Activated CD4-positive, alpha-beta T cell treated with anti-CD3 and anti-CD28 coated beads for 36 hours (primary cell): Measurements from ENCODE around the gene STON1. TPM values are rescaled to one million over a fixed set of nuclear protein-coding genes. Genes with fewer than 3 reads are reported as not detected.

Experiments used
- ATAC-seq: fragments of 200-7000 bp; cut with Tn5 transposase; one replicate; pipeline ENCODE4 v1.10.0; 2021; ENCODE audit warnings: mild to moderate bottlenecking, moderate library complexity
- CTCF ChIA-PET: fragments of 350-600 bp; sonication (Branson Sonifier 250); formaldehyde crosslinking; loops from one replicate; lab custom pipeline; 2021; ENCODE audit warnings: antibody characterized with exemption; lab: Charles Lee
- POLR2A ChIA-PET: fragments of 350-600 bp; sonication (Branson Sonifier 250); formaldehyde crosslinking; loops from one replicate; lab custom pipeline; 2021; ENCODE audit warnings: antibody characterized with exemption, inconsistent platforms; lab: Charles Lee
- DNase-seq: peaks from one replicate; pipeline ENCODE4 v3.0.0-alpha.2; 2020
- H3K27ac Mint-ChIP-seq: one replicate; pipeline ENCODE4 v1.8.0; 2021; ENCODE audit warnings: mixed read lengths
- H3K27me3 Mint-ChIP-seq: one replicate; pipeline ENCODE4 v1.8.0; 2021; ENCODE audit warnings: mixed read lengths
- H3K36me3 Mint-ChIP-seq: one replicate; pipeline ENCODE4 v1.8.0; 2021; ENCODE audit warnings: low read depth, mixed read lengths
- H3K4me1 Mint-ChIP-seq: one replicate; pipeline ENCODE4 v1.8.0; 2021; ENCODE audit warnings: mixed read lengths
- H3K4me3 Mint-ChIP-seq: one replicate; pipeline ENCODE4 v1.8.0; 2021; ENCODE audit warnings: mild to moderate bottlenecking, moderate library complexity, mixed read lengths
- H3K9me3 Mint-ChIP-seq: one replicate; pipeline ENCODE4 v1.8.0; 2021; ENCODE audit warnings: low read depth, mixed read lengths
- intact Hi-C, 2 experiments: fragments of 100-400 bp; cut with DNase I in 1 of 2; cut with micrococcal nuclease in 1 of 2; formaldehyde crosslinking; loops; one replicate each; pipeline versions ENCODE4 v1.14.2 to v1.15.1; 2022 to 2024; cut with DNase I, micrococcal nuclease
- total RNA-seq, 2 experiments: library from RNA; stranded (reverse); gene quantifications; one replicate each; pipeline ENCODE4 v1.2.3, GENCODE V29; 2021

STON1 gene
- total RNA-seq: 1 to 10 TPM in 1 of 2 experiments, under 1 TPM in 1; 0.97 to 1.3 TPM

GRCh38 chr2:48530033-48530811 lies at the start of gene STON1:
Gene STON1 (plus strand): TSS chr2:48530154. CDS start chr2:48580634, 50,480 bp downstream.
- no peaks in the 10 kb centered on the region for H3K9me3 Mint-ChIP-seq

GRCh38 chr2:48480526-48480925 lies 49.4 kb upstream of the STON1 start:
- no peak for DNase-seq
- H3K27me3 Mint-ChIP-seq: no peaks in the 10 kb centered on the region
- ChIA-PET POLR2A (no interaction called here), CTCF (no interaction called here)
- H3K9me3 Mint-ChIP-seq: no peaks in the 10 kb centered on the region
- peaks cover 31% of the 10 kb centered on the region for H3K36me3 Mint-ChIP-seq
- no peak overlapping the region for H3K4me3 Mint-ChIP-seq
- intact Hi-C loops: no loop called here
- H3K27ac Mint-ChIP-seq: no peak overlapping the region
- no peaks in the 10 kb centered on the region for H3K4me1 Mint-ChIP-seq
- no peak for ATAC-seq

More at GRCh38 chr2:48530033-48530811, at the start of gene STON1:
- ChIA-PET CTCF (interaction anchor here (0.7 kb wide), 1 partner anchor 711 kb away, joined by 3 read pairs; no protein-coding TSS in a partner anchor), POLR2A (no interaction called here)
- peaks cover 7% of the 10 kb centered on the region for H3K4me1 Mint-ChIP-seq
- ATAC-seq: peak; percentile 61
- H3K27me3 Mint-ChIP-seq: peaks cover 3% of the 10 kb centered on the region
- peaks cover 4% of the 10 kb centered on the region for H3K36me3 Mint-ChIP-seq
- peak within 1 kb of the TSS; percentile 71 for H3K4me3 Mint-ChIP-seq
- DNase-seq: peak; percentile 47
- no peak within 1 kb of the TSS for H3K27ac Mint-ChIP-seq
- intact Hi-C loops: no loop called here

- no peak overlapping the region for H3K27ac Mint-ChIP-seq
- peaks cover 30% of the 10 kb centered on the region for H3K36me3 Mint-ChIP-seq
- H3K27me3 Mint-ChIP-seq: no peaks in the 10 kb centered on the region
- intact Hi-C loops: no loop called here
- H3K9me3 Mint-ChIP-seq: no peaks in the 10 kb centered on the region
- CTCF ChIA-PET: no interaction called here
- ATAC-seq (no peak), DNase-seq (no peak)
- H3K4me3 Mint-ChIP-seq: no peak overlapping the region
- POLR2A ChIA-PET: interaction anchor here (0.5 kb wide), 1 partner anchor 12 kb away, joined by 3 read pairs; no protein-coding TSS in a partner anchor
- H3K4me1 Mint-ChIP-seq: no peaks in the 10 kb centered on the region
These were observed 47.6 kb upstream of the STON1 start for GRCh38 chr2:48482313-48482712.

DNA sequence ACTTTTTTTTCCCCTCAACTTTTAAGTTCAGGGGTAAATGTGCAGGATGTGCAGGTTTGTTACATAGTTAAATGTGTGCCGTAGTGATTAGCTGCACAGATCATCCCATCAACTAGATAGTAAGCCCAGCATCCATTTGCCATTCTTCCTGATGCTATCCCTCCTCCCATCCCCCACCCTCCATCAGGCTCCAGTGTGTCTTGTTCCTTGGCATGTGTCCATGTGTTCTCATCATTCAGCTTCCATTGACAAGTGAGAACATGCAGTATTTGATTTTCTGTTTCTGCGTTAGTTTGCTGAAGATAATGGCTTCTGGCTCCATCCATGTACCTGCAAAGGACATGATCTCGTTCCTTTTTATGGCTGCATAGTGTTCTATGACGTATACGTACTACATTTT lies 47.2 kb upstream of the STON1 start:
- Mint-ChIP-seq H3K36me3 (peaks cover 29% of the 10 kb centered on the region), H3K27me3 (no peaks in the 10 kb centered on the region), H3K9me3 (no peaks in the 10 kb centered on the region), H3K4me3 (no peak overlapping the region), H3K27ac (no peak overlapping the region), H3K4me1 (no peaks in the 10 kb centered on the region)
- DNase-seq (no peak), ATAC-seq (no peak)
- POLR2A ChIA-PET: interaction anchor here (0.5 kb wide), 1 partner anchor 11 kb away, joined by 3 read pairs; no protein-coding TSS in a partner anchor
- intact Hi-C loops: no loop called here
- CTCF ChIA-PET: no interaction called here

GRCh38 chr2:48483506-48483905 lies 46.4 kb upstream of the STON1 start:
- Mint-ChIP-seq H3K4me1 (no peaks in the 10 kb centered on the region), H3K4me3 (no peak overlapping the region), H3K27ac (no peak overlapping the region), H3K9me3 (no peaks in the 10 kb centered on the region), H3K27me3 (no peaks in the 10 kb centered on the region), H3K36me3 (peaks cover 31% of the 10 kb centered on the region)
- ATAC-seq (no peak), DNase-seq (no peak)
- CTCF ChIA-PET: no interaction called here
- POLR2A ChIA-PET: no interaction called here
- intact Hi-C loops: no loop called here

DNA sequence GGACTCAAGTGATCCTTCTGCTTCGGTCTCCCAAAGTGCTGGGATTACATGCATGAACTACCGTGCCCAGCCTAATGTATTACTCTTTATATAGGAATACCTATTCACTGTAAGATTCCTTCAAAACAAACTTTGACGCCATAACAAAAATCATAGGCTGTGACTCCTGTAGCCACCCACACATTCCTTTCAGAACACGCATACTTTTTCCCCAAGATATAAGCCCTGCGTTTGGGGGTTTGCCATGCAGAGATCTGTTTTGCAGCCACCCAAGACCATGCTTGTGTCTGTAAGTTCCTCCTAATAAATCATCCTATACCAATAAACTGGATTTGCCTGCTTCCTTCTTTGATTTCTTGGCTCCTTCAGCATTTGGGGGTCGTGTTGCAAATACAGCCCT lies 46.0 kb upstream of the STON1 start:
- intact Hi-C loops: no loop called here
- no peaks in the 10 kb centered on the region for H3K27me3 Mint-ChIP-seq
- H3K4me1 Mint-ChIP-seq: no peaks in the 10 kb centered on the region
- no peak overlapping the region for H3K27ac Mint-ChIP-seq
- H3K36me3 Mint-ChIP-seq: peaks cover 31% of the 10 kb centered on the region
- DNase-seq: no peak
- ATAC-seq: no peak
- ChIA-PET POLR2A (no interaction called here), CTCF (no interaction called here)
- no peak overlapping the region for H3K4me3 Mint-ChIP-seq
- H3K9me3 Mint-ChIP-seq: no peaks in the 10 kb centered on the region

DNA sequence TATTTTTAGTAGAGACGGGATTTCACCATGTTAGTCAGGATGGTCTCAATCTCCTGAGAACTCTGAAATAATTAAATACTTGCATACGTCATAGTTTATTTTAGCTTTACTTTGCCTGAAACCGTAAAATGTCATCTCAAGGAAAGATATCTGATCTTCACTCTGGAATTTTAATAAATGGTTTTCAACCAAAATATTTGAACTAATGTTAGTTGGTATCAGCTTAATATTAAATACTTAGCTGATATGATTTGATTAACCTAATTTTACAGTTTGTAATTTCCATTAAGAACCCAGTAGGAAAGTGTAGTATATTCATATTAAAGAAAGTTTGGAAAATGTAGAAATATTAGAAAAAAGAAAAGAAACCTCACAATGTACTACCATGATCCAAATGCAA lies 41.4 kb upstream of the STON1 start:
- intact Hi-C loops: no loop called here
- ATAC-seq (no peak), DNase-seq (no peak)
- POLR2A ChIA-PET: no interaction called here
- Mint-ChIP-seq H3K4me1 (no peaks in the 10 kb centered on the region), H3K4me3 (no peak overlapping the region), H3K9me3 (no peaks in the 10 kb centered on the region), H3K27ac (no peak overlapping the region), H3K36me3 (peaks cover 22% of the 10 kb centered on the region), H3K27me3 (no peaks in the 10 kb centered on the region)
- CTCF ChIA-PET: no interaction called here

DNA sequence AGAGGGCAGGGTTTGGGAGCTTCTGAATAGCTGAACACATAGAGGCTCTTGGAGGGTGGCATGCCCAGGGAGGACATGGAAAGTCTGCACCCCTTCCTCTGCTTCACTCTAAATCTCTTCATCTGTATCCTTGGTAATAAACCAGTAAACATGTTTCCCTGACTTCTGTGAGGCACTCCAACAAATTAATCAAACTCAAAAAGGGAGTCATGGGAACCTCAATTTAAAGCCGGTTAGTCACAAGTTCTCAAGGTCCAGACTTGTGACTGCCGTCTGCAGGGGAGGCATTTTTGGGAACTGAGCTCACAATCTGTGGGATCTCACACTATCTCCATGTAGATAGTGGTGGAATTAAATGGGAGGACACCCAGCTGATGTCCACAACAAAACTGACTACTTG lies 33.1 kb upstream of the STON1 start:
- Mint-ChIP-seq H3K4me3 (no peak overlapping the region), H3K4me1 (no peaks in the 10 kb centered on the region), H3K27me3 (no peaks in the 10 kb centered on the region), H3K27ac (no peak overlapping the region), H3K36me3 (peaks cover 37% of the 10 kb centered on the region), H3K9me3 (no peaks in the 10 kb centered on the region)
- intact Hi-C loops: no loop called here
- ChIA-PET CTCF (no interaction called here), POLR2A (no interaction called here)
- ATAC-seq: no peak
- DNase-seq: no peak

GRCh38 chr2:48504647-48505327 lies 25.2 kb upstream of the STON1 start:
- Mint-ChIP-seq H3K9me3 (no peaks in the 10 kb centered on the region), H3K4me3 (no peak overlapping the region), H3K4me1 (peaks cover 15% of the 10 kb centered on the region), H3K27ac (no peak overlapping the region), H3K27me3 (no peaks in the 10 kb centered on the region), H3K36me3 (peaks cover 44% of the 10 kb centered on the region)
- DNase-seq: no peak
- ChIA-PET POLR2A (no interaction called here), CTCF (interaction anchor here (0.6 to 0.9 kb wide), 2 partner anchors 25 to 52 kb away, joined by 3 read pairs; no protein-coding TSS in a partner anchor)
- intact Hi-C loops: no loop called here
- ATAC-seq: no peak

- H3K4me3 Mint-ChIP-seq: no peak overlapping the region
- no peaks in the 10 kb centered on the region for H3K27me3 Mint-ChIP-seq
- H3K36me3 Mint-ChIP-seq: peaks cover 44% of the 10 kb centered on the region
- ChIA-PET CTCF (interaction anchor here (0.8 kb wide), 1 partner anchor 400 kb away, joined by 3 read pairs; no protein-coding TSS in a partner anchor), POLR2A (no interaction called here)
- no peak for ATAC-seq
- no peaks in the 10 kb centered on the region for H3K9me3 Mint-ChIP-seq
- intact Hi-C loops: no loop called here
- DNase-seq: no peak
- peaks cover 22% of the 10 kb centered on the region for H3K4me1 Mint-ChIP-seq
- no peak overlapping the region for H3K27ac Mint-ChIP-seq
These were observed 22.8 kb upstream of the STON1 start for GRCh38 chr2:48507111-48507510.

- Mint-ChIP-seq H3K4me1 (peaks cover 22% of the 10 kb centered on the region), H3K27me3 (no peaks in the 10 kb centered on the region), H3K36me3 (peaks cover 52% of the 10 kb centered on the region), H3K27ac (peak overlapping the region; percentile 51), H3K9me3 (no peaks in the 10 kb centered on the region), H3K4me3 (no peak overlapping the region)
- POLR2A ChIA-PET: no interaction called here
- intact Hi-C loops: no loop called here
- CTCF ChIA-PET: no interaction called here
- ATAC-seq (no peak), DNase-seq (no peak)
These were observed 21.4 kb upstream of the STON1 start for GRCh38 chr2:48508461-48509124.
